Activated T-cell treated with anti-CD3 and anti-CD28 coated beads, Interleukin-2, amount 50 U/mL, for 72 hours (primary cell): ENCODE results near the gene LUZP4. TPM values are rescaled to one million over a fixed set of nuclear protein-coding genes. Genes with fewer than 3 reads are reported as not detected.

ENCODE experiments used
- ATAC-seq, 2 donors: fragments of 150-1000 bp; cut with Tn5 transposase; replicated peaks in 1 of 2; 2 replicates each; pipeline ENCODE4 v1.10.0; 2021; ENCODE audit warnings: moderate library complexity in 2 of 2, mild to moderate bottlenecking in 1 of 2
- DNase-seq, 2 donors: peaks; one replicate each; pipeline ENCODE4 v3.0.0; 2021 to 2022; ENCODE audit warnings: mixed read lengths in 1 of 2
- H3K27ac Mint-ChIP-seq: one replicate; pipeline ENCODE4 v1.8.0; 2022; ENCODE audit warnings: mild to moderate bottlenecking, moderate library complexity, mixed read lengths
- H3K27me3 Mint-ChIP-seq: one replicate; pipeline ENCODE4 v1.8.0; 2022; ENCODE audit warnings: low read depth, mixed read lengths
- H3K36me3 Mint-ChIP-seq, 2 donors: one replicate each; pipeline ENCODE4 v1.8.0; 2022; ENCODE audit warnings: mixed read lengths in 2 of 2, mild to moderate bottlenecking in 1 of 2; ENCODE audit not compliant: insufficient read depth in 2 of 2
- H3K4me1 Mint-ChIP-seq: one replicate; pipeline ENCODE4 v1.8.0; 2022; ENCODE audit warnings: low read depth, mixed read lengths
- H3K4me3 Mint-ChIP-seq, 2 donors: one replicate each; pipeline ENCODE4 v1.8.0; 2022; ENCODE audit warnings: mild to moderate bottlenecking in 2 of 2, mixed read lengths in 2 of 2, moderate library complexity in 2 of 2
- H3K9me3 Mint-ChIP-seq, 2 donors: one replicate each; pipeline ENCODE4 v1.8.0; 2022; ENCODE audit warnings: mixed read lengths in 2 of 2
- total RNA-seq, 2 donors: library from RNA; stranded (reverse); gene quantifications; one replicate each; pipeline ENCODE4 v1.2.3, GENCODE V29; 2022

The LUZP4 gene, protein sequence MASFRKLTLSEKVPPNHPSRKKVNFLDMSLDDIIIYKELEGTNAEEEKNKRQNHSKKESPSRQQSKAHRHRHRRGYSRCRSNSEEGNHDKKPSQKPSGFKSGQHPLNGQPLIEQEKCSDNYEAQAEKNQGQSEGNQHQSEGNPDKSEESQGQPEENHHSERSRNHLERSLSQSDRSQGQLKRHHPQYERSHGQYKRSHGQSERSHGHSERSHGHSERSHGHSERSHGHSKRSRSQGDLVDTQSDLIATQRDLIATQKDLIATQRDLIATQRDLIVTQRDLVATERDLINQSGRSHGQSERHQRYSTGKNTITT
- total RNA-seq: not detected

DNA sequence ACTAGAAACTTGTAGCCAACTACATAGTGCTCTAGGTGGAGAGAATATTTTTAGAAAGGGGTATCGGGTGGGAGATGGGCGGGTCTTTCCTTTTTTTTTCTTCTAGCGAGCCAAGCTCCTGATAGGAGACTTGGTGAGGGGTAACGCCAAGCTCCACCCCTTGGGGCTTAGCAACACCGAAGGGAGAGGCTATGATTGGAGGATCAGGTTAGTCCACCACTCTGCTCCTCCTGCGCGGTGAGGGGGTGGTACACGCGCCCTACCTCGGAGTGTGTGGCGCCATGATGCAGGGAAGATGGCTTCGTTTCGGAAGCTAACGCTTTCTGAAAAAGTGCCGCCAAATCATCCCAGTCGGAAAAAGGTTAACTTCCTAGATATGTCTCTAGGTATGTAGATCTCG is at the start of gene LUZP4:
Gene LUZP4 (plus strand): TSS at position 251 of the 400 bp plus-strand sequence. CDS start 45 bp downstream, at position 296.
- H3K4me1 Mint-ChIP-seq: no peaks in the 10 kb centered on the region
- H3K27ac Mint-ChIP-seq: no peak within 1 kb of the TSS
- no peaks in the 10 kb centered on the region for H3K36me3 Mint-ChIP-seq
- DNase-seq (no peak), ATAC-seq (no peak)
- H3K27me3 Mint-ChIP-seq: peaks cover 39% of the 10 kb centered on the region
- H3K9me3 Mint-ChIP-seq: no peaks in the 10 kb centered on the region
- no peak within 1 kb of the TSS for H3K4me3 Mint-ChIP-seq

DNA sequence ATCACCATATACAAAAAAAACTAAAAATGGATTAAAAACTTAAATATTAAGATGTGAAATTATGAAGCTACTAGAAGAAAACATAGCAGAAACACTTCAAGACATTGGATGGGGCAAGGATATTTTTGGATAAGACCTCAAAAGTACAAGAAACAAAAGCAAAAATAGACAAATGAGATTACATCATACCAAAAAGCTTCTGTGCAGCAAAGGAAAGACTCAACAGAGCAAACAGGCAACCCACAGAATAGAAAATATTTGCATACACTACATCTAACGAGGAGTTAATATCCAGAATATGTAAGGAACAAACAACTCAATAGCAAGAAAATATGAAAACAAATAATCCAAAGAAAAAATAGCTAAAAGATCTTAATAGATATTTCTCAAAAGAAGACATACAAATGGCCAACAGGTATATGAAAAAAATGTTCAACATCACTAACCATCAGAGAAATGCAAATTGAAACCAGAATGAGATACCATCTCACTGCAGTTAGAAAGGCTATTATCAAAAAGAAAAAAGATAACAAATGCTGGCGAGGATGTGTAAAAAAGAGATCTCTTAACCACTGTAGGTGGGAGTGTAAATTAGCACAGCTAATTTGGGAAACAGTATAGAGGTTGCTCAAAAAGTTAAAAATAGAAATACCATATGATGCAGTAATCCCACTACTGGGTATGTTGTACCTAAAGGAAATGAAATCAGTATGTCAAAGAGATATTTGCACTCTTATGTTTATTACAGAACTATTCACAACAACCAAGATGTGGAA is 37.9 kb upstream of the LUZP4 start:
- H3K9me3 Mint-ChIP-seq: no peaks in the 10 kb centered on the region
- H3K27me3 Mint-ChIP-seq: peaks cover 13% of the 10 kb centered on the region

DNA sequence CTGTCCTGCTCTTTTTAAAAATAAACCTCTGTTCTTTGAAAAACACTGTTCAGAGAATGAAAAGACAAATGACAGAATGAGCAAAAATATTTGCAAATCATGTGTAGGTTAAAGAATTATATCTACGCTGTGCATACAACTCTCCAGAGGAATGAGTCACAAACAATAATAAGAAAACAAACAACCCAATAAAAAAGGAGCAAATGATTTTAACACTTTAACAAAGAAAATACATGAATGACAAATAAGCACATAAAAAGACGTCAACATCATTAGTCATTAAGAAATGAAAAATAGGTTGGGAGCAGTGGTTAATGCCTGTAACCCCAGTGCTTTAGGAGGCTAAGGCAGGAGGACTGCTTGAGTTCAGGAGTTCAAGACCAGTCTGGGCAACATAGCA is 34.5 kb upstream of the LUZP4 start:
- Mint-ChIP-seq H3K27ac (no peak overlapping the region), H3K4me1 (no peaks in the 10 kb centered on the region), H3K36me3 (no peaks in the 10 kb centered on the region), H3K27me3 (peaks cover 38% of the 10 kb centered on the region), H3K9me3 (no peaks in the 10 kb centered on the region), H3K4me3 (no peak overlapping the region)
- ATAC-seq (no peak), DNase-seq (no peak)

More for the DNA sequence above, 37.9 kb upstream of the LUZP4 start:
- ATAC-seq: no peak
- Mint-ChIP-seq H3K27ac (no peak overlapping the region), H3K4me1 (no peaks in the 10 kb centered on the region), H3K36me3 (no peaks in the 10 kb centered on the region), H3K4me3 (no peak overlapping the region)
- no peak for DNase-seq

DNA sequence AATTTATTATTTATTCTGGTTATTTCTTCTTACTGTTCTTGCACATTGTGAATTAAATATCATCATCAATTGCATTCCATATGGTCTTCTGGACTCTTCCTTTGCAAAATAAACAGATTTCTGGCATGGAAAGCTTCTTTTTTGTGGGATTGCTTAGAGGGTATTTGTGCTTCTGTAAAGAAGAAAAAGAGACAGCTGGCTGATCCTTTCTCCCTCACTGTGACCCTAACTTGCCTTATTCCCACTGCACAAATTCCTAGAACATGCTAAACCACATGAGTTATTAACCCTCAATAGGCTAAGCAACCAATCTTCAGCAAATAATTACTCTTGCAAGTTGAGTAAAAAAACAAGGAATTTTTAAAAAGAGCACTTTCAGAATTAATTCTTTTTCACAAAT is 31.8 kb upstream of the LUZP4 start:
- no peak for ATAC-seq
- Mint-ChIP-seq H3K4me3 (no peak overlapping the region), H3K27ac (no peak overlapping the region), H3K36me3 (no peaks in the 10 kb centered on the region), H3K9me3 (peaks cover 0 to 2% of the 10 kb centered on the region in 2 donors), H3K4me1 (no peaks in the 10 kb centered on the region), H3K27me3 (peaks cover 38% of the 10 kb centered on the region)
- no peak for DNase-seq

DNA sequence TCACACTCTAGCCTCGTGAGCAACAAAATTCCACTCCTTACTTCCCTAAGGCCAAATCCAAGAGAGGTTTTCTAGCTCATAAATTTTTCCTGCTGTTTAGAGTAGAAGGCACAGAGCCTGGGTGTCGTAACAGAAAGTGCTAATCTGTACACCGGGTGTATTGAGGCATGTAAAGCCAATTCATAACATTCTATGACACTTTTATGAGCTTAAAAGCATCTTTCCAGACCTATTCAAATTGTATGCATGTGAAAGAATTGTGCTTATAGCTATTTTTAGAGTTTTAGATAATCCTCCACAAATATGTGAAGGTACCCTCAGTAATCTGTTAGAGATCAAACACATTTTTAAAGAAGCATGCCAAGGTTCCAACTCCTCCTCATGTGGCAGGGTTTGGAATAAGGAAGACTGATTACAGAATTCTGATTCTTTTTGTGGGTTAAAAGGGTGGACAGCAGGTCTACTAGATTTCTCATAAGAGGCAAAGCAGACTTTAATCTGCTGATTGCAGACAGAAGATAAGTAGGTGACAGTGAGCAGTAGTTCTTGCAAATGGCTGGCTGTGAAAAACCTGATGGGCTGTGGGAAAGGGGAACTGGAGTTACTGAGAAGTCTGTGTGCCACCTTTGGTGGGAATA is 30.2 kb upstream of the LUZP4 start:
- ATAC-seq: no peak
- no peak for DNase-seq
- Mint-ChIP-seq H3K9me3 (peaks cover 0 to 2% of the 10 kb centered on the region in 2 donors), H3K36me3 (no peaks in the 10 kb centered on the region), H3K27me3 (peaks cover 33% of the 10 kb centered on the region), H3K27ac (no peak overlapping the region), H3K4me3 (no peak overlapping the region), H3K4me1 (no peaks in the 10 kb centered on the region)

DNA sequence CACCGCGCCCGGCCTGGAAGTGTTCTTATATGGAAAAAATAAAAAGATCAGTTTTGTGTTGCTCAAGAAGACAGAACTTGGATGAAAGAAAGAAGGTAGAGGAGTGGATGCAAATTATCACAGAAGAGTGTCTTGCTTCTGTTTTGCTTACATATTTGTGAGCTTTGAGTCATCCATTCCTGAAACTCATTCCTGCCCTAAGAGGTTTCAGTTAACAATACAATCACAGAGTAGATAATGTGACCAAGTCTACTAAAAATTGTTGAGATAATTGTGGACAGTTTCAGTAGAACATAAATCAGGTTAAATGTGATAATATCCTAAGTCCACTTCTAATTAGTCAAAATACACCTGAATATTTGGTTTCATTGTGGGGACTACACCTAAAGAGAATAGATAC is 29.2 kb upstream of the LUZP4 start:
- peaks cover 33% of the 10 kb centered on the region for H3K27me3 Mint-ChIP-seq
- H3K36me3 Mint-ChIP-seq: no peaks in the 10 kb centered on the region

DNA sequence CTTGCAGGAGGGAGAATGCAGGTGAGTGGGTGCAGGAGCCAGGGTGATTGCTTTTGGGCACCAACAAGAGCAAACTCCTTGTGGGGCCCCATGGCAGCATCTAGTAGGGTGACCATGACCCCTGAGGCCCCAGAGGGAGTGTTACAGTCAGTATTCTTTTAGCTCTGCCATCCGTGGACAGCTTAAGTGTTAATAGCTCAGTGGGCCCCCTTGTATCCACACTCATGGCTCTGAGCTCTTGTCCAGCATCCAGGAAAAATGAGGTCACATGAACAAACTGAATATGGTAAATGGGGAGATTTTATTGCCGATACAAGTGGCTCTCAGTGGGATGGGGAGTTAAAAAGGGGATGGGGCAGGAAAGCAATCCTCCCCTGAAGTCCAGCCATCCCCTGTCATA is 28.4 kb upstream of the LUZP4 start:
- Mint-ChIP-seq H3K9me3 (peaks cover 0 to 2% of the 10 kb centered on the region in 2 donors), H3K27me3 (peaks cover 33% of the 10 kb centered on the region), H3K27ac (no peak overlapping the region), H3K36me3 (no peaks in the 10 kb centered on the region), H3K4me3 (no peak overlapping the region), H3K4me1 (no peaks in the 10 kb centered on the region)
- DNase-seq: no peak
- ATAC-seq: no peak

More for the DNA sequence above, 29.2 kb upstream of the LUZP4 start:
- H3K4me1 Mint-ChIP-seq: no peaks in the 10 kb centered on the region
- H3K27ac Mint-ChIP-seq: no peak overlapping the region
- no peak for DNase-seq
- no peak overlapping the region for H3K4me3 Mint-ChIP-seq
- H3K9me3 Mint-ChIP-seq: peaks cover 0 to 2% of the 10 kb centered on the region in 2 donors
- no peak for ATAC-seq

DNA sequence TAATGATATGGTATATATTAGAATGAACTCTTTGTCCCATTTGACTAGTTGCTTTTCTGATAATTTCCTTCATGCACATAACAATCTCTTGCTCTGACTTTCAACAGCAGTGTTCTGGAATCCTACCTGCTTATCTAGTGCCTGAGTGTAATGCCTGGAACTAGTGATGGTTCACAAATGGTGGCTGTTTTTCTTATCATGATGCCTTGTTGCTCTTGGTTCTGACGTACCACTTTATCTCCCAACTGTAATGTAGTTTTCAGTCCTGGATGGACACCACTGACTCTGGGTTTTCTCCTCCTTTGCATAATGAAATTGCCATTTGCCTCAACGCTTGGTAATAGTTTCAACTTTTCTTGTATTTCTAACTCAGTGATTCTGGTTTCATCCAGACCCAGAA is 25.5 kb upstream of the LUZP4 start:
- peaks cover 0 to 2% of the 10 kb centered on the region in 2 donors for H3K9me3 Mint-ChIP-seq
- no peaks in the 10 kb centered on the region for H3K36me3 Mint-ChIP-seq
- H3K27me3 Mint-ChIP-seq: peaks cover 16% of the 10 kb centered on the region
- no peak for DNase-seq
- no peak for ATAC-seq
- no peak overlapping the region for H3K27ac Mint-ChIP-seq
- H3K4me1 Mint-ChIP-seq: no peaks in the 10 kb centered on the region
- no peak overlapping the region for H3K4me3 Mint-ChIP-seq

DNA sequence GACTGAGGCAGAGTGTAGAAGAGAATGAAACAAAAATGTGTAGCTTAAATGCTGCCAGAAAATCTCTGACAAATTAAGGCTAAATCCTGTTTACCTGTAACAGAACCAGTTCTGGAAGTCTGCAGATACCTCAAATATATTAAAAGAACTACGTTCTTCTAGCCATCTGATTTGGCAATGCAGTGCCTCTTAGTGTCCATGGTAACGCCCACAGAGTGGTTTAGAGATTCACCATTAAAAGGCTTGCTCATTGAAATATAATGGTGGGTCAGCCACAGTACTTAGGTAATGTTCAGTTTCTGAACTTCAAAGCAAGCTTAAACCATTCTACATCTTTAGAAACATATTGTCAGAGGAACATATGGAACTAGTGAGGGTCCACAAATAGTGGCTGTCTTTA is 23.2 kb upstream of the LUZP4 start:
- Mint-ChIP-seq H3K27ac (no peak overlapping the region), H3K9me3 (peaks cover 0 to 2% of the 10 kb centered on the region in 2 donors), H3K4me1 (no peaks in the 10 kb centered on the region), H3K36me3 (no peaks in the 10 kb centered on the region), H3K4me3 (no peak overlapping the region), H3K27me3 (peaks cover 15% of the 10 kb centered on the region)
- no peak for ATAC-seq
- DNase-seq: no peak

DNA sequence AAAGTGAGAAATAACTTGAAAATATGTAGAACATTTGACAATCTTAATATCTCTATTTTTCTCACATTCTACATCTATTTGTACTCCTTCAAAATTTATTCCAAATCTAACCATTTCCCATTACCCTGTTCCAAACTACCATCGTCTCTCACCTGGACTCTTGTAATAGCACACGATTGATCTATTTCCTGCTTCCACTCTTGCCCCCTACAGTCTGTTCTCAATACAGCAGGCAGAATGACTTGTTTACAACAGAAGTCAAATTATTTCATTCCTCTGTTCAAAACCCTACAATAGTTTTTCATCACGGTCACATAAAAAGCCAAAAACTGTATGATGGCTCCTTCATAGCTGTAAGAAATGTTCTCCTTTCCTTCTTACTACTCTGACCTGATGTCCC is 21.1 kb upstream of the LUZP4 start:
- Mint-ChIP-seq H3K27me3 (peaks cover 14% of the 10 kb centered on the region), H3K36me3 (no peaks in the 10 kb centered on the region), H3K27ac (no peak overlapping the region), H3K9me3 (no peaks in the 10 kb centered on the region), H3K4me1 (no peaks in the 10 kb centered on the region), H3K4me3 (no peak overlapping the region)
- DNase-seq (no peak), ATAC-seq (no peak)

DNA sequence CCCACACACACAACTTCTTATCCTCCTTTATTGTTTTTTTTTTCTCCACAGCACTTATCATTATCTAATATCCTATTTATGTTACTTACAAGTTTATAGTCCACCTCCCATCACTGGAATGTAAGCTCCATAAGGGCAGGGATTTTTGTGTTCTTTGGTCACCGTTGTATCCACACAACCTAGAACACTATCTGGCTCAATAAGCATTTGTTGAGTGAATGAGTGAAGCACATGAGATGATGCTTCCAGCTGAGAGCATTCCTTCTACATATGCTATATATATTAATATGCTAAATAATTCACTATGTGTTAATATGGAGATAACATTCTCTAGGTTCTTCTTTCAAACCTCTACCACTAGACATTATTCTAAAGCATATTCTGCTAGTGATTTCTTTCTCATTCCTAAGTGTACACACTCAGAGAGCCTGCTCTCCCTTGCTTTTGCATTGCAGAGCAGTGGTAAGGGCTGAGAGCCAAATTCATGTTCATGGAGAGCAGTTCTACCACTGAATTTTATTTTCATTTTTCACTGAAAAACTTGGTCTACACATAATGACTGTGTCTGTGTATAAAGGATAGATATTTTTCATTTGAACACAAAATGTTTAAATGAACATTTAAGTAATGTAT is 20.3 kb upstream of the LUZP4 start:
- ATAC-seq (no peak), DNase-seq (no peak)
- Mint-ChIP-seq H3K4me3 (no peak overlapping the region), H3K9me3 (no peaks in the 10 kb centered on the region), H3K36me3 (no peaks in the 10 kb centered on the region), H3K27me3 (peaks cover 19% of the 10 kb centered on the region), H3K27ac (no peak overlapping the region), H3K4me1 (no peaks in the 10 kb centered on the region)

DNA sequence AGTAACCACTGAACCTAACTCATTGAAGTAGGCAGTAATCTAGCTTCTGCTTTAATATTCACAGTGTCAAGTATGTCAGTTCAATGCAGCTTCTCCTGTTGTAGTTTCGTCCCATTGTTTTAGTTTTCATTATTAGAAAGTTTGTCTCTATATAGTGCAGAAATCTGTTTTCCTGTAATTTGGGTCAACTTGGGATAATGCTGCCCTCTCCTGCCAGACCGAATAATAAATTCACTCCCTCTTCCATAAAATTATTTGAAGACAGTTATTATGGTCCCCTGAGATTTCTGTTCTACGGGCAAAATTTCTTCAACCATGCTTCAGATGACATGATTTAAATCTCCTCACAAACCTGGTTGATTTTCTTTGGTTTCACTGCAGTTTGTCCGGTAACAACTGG is 4.6 kb upstream of the LUZP4 start:
- DNase-seq (no peak), ATAC-seq (no peak)
- Mint-ChIP-seq H3K4me3 (no peak overlapping the region), H3K27me3 (peaks cover 41% of the 10 kb centered on the region), H3K4me1 (no peaks in the 10 kb centered on the region), H3K9me3 (no peaks in the 10 kb centered on the region), H3K36me3 (no peaks in the 10 kb centered on the region), H3K27ac (no peak overlapping the region)

DNA sequence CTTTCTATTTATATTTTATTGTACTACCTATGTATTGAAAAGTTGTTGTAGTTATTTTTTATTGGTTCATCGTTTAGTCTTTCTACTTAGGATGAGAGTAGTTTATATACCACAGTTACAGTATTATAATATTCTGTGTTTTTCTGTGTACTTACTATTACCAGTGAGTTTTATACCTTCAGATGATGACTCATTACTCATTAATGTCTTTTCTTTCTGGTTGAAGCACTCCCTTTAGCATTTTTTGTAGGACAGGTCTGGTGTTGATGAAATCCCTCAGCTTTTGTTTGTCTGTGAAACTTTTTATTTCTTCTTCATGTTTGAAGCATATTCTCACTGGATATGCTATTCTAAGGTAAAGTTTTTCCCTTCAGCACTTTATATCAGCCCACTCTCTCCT is 7.7 kb downstream of the LUZP4 start:
- no peak for ATAC-seq
- H3K27ac Mint-ChIP-seq: no peak overlapping the region
- H3K4me1 Mint-ChIP-seq: no peaks in the 10 kb centered on the region
- peaks cover 24% of the 10 kb centered on the region for H3K27me3 Mint-ChIP-seq
- no peak overlapping the region for H3K4me3 Mint-ChIP-seq
- no peaks in the 10 kb centered on the region for H3K9me3 Mint-ChIP-seq
- no peaks in the 10 kb centered on the region for H3K36me3 Mint-ChIP-seq
- DNase-seq: no peak
